ENCODE measurements around the gene CFAP46.

Gene CFAP46

DNA sequence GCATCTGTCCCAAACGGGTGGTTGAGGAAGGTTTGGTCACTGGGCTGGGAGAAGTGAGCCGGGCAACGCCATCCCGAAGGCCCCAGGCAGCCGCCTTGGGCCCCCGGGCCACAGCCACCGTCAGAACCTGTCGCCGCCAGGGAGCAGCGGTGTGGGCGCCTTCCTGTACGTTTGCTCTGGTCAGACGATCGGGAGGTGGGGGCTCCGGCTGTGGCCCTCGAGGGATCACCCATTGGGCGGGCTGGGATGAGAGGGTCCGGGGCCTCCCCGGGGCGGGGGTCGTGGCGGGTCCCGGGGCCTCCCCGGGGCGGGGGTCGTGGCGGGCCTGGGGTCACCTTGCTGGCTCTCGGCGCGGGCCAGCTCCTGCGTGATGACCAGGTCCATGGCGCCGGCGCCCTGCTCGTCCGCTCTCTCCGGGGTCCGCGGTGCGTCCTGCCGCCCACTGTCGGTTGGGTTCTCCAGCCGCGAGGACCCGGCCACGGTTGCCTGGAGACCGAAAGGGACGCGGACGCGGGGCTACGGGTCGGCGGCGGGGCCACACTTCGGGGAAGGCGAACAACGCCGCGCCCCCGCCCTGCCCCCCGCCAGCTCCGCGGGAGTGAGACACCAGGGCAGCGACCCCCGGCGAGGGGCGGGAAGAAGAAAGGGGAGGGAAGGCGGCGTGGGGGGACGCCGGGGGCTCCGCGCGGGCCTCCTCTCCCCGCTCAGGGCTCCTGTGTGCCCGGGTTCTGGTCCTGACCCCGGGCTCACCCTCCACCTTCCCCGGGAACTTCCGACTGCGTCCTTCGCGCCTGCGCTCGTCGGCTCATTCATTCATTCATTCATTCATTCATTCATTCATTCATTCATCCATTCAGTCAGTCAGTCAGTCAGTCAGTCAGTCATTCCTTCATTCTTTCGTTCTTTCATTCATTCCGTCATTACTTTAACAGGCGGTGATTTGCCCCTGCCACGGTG, at the start of gene CFAP46:
TSS of gene CFAP46 (minus strand) at position 470 of the 957 bp plus-strand sequence. CDS start at position 384, 86 bp downstream.
- DNase-seq: no peak

DNA sequence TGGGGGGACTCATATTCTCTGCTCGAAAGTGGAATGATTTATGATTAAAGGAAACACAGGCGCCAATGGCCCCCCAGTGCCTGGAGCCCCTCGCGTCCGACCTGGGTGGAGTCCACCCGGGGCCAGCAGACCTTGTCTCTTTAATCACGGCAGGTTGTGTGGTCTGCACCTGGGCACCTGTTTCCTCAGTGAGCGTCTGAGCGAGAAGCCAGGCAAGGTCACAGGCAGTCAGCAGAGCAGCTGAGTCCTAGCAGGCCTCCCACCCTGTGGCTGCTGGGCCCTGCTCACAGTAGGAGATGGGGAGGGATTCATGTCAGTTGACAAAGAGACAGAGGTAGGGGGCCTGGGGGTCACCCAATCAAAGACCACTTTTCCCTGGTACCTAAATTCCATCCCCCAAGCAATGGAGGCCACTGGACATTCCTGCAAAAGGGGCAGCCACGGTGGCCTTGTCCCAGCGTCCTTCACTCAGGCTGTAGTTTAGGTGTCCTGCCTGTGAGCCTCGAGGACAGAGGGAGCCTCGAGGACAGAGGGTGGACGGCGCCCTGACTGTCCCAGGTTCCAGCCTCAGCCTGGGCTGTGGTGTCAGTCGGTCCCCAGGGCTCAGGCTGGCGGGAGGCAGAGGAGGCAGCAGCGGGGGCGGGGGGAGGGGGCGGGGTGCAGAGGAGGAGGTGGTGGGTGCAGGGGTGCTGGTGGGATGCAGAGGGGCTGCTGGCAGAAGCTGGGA, 49.5 kb upstream of the CFAP46 start:
- DNase-seq: no peak

DNA sequence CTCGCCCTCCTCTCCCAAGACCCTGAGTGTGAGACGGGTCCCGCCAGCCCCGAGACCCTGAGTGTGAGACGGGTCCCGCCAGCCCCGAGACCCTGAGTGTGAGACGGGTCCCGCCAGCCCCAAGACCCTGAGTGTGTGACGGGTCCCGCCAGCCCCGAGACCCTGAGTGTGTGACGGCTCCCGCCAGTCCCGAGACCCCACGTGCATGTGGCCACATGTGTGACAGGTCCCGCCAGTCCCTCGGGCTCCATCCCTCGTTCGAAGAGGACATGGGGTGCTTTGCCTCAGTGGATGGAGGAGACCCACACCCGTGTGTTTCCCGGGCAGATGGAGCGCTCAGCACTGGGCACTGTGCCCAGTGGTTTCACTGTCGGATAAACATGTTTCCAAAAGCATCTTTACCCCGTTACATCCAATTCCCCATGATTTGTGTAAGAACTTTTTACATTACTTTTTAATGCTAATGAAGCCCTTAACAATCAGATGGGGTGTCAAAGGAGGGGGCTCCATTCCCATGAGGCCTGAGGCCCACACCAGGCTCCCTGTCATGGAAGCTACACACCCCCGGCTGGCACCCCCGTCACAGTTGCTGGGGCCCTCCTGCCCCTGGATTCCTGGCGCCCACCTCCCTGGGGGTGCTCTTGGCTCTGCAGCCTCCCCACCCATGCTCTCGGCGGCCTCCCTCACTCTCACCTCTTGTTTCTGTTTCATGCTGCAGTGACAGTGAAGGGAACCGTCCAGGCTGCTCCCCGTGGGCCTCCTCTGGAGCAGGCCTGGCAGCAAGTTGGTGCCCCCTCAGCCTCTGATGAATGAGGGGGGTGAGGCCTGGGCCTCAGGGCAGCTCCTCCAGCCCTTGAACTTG, 48.5 kb upstream of the CFAP46 start:
- DNase-seq: no peak

DNA sequence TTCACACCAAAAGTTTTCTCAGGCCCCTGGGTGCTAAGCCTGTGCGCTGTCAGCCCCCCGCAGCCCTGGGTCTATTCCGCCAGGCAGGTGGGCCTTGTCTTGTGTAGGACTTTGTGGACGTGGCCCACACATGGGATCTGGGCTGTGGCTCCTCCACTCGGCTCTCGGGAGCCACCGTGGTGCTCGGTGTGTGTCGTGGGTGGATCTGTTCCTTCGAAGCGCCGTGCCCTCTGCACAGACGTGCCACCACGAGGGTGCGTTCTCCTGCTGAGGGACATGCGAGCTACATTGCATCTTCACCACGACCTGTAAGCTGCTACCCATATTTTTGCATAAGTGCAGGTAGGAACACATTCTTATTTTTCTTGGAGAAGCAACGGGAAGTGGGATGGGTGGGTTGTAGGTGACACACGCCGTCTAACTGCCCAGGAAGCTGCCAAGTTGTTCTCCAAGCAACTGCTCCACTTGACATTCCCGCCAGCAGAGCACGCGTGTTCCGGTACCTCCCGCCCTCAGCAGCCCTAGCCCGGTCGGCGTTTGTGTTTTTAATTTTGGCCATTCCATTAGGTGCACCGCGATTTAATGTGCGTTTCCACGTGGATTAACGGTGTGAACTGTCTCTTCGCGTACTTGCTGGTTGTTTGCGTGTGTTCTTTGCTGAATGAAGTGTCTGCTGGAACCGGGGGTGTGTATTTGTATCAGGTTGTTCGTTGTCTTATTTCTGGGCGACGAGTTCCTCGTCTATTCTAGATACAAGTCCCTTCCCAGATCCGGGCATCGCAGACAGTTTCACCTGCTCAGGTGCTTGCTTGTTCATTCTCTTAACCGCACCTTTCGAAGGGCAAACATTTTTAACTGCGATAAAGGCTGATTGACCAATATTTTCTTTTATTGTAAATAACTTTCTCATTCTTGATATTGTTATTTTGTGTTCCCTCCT, 47.4 kb upstream of the CFAP46 start:
- no peak for DNase-seq

DNA sequence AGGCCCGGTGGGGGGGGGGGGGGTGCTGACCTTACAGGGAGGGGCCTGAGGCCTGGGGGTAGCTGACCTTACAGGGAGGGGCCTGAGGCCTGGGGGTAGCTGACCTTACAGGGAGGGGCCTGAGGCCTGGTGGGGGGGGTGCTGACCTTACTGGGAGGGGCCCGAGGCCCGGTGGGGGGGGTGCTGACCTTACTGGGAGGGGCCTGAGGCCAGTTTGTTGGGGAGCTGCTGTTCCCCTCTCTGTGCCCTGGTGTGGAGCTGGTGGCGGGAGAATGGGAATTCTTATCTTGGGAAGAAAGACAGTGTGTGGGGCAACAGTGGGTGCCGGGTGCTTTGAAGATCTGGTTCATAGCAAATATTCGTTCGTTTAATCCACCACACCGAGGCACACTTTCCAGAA, 46.6 kb upstream of the CFAP46 start:
- DNase-seq: no peak

DNA sequence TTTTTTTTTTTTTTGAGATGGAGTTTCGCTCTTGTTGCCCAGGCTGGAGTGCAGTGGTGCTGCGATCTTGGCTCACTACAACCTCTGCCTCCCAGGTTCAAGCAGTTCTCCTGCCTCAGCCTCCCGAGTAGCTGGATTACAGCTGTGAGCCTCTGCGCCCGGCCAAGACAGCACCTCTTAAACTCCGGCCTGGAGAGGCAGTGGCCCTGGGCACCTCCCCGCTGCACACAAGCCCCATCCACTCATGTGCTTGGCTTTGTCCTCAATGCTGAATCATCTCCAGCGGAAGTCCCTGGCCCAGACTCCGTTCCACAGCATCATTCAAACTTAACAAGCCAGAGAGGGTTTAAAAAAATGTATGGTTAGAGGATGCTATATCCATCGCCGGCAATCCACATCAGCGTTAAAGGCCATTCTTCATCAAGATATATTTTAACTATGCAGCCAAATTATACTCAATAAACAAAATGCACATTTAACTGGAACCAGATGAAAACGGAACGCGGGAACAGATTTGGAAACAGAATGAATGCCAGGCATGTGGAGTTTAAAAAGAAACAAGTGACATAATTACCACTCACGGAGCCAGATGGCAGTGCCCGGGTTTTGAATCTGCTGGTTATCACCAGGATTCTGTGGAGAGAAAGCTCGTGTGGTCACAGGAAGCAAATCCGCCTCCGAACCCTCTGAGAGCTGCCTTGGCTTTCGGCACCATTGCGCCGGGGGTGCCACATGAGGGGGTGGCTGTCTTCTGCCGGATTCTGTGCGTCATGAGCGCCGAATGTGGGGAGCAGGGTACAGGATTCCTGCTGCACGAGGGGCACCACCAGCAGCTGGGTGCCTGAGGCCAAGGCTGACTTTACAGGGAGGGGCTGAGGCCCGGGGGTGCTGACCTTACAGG, 45.6 kb upstream of the CFAP46 start:
- no peak for DNase-seq

DNA sequence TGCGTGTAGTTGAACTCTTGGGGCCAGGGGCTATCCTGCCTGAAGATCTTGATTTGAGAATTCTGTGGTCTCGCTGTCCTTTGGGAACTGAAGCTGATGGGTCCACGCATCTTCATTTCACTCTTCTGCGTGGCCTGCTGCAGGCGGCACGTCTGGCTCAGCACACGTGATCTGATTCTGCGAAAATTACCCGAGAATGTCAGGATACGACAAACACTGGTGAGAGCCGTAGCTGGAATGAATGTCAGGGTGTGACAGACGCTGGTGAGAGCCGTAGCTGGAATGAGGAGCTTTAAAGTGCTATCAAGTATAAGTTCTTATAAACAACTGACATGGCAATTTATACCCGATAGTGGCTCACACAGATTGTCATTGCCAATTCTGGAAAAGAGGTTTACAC, 44.6 kb upstream of the CFAP46 start:
- no peak for DNase-seq

DNA sequence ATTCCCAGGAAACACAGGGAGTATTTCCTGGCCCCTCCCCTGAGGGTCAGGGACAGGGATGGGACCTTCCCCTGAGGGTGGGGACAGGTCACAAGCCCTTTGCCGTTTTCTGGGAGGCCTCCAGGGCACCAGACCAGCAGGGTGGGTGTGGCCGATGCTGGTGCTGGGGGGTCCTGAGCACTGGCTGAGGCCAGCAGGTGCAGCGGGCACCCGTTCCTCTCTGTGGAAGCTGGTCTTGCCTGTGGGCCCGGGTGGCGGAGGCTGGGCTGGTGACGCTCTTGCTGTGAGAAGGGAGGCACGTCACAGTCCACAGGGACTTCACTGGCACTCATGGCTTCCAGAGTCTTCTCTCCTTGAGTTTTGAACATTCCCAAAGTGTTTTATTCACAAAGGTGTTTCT, 44.2 kb upstream of the CFAP46 start:
- DNase-seq: no peak

DNA sequence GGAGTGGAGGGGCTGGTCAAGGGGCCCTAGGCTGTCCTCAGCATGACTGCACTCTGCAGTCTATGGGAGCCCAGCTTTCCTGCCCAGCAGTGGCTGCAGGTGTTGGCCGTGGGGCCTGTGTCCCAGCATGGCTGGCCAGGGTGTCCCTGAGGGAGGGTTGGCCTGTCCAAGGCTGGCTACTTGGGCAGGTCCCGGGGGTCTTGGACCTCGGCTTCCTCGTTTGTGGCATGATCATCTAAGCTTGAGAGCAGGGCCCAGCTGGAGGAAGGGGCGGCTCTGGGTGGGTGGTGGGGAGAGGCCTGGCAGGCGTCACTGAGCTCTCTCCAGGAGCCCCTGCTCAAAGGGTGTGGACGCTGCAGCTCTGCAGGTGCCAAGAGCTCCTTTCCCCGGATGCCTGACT, 43.7 kb upstream of the CFAP46 start:
- no peak for DNase-seq

DNA sequence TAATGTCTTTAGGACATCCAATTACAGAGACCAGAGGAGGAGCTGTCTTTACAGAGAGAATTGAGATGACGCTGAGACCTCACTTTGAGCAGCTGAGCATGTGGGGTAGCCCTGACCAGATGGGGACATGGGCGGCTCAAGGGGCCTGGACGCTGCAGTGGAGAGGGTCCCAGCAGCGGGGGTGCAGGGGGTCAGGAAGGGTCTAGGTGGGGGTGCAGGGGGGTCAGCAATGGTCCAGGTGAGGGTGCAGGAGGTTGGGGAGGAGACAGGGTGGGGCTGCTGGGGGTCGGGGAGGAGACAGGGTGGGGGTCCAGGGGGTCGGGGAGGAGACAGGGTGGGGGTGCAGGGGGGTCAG, 43.2 kb upstream of the CFAP46 start:
- no peak for DNase-seq

DNA sequence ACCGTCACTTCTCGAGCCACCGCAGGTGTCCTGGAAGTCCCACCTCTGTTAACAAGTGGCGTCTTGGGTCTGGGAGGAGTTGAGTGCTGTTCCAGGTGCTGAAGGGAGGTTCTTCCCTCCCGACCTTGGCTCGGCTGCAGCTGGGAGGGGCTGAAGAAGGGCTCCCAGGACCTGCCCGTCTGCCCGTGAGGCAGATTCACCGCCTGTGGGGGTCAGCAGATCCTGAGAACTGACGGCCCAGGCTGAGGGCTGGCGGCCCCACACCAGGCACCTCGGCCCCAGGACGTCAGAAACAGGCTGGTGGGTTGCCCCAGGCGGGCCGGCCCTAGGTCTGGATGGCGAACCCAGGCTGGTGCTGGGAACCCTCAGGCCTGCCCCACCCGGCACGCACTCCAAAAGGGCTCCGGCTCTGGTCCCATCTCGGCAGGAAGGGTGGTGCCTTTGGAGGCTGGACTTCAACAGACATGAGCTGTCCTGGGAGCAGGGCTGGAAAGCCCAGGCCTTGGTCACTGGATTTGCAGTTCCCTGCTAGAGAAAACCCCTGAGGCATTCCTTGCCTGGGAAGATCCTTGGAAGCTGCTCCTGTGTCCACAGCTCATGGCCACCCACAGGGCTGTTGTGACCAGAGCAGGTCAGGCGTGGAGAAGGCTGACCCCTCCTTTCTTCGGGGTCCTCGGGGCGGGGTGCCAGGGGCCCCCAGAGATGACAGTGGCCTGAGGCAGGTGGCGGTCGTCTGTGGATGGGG, 42.6 kb upstream of the CFAP46 start:
- DNase-seq: no peak

DNA sequence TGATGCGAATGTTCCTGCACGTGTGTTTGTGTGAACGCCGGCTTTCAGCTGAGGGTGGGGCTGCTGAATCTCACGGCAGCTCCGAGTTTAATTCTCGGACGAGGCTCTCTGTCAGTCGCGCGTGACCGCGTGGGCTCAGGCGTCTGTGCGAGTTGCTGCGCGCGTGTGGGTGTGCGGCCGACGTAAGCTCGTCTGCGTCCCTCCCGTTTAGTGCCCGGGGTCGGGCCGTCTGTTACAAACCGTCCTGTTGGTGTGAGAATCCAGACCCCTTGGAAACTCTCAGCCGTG, 41.6 kb upstream of the CFAP46 start:
- DNase-seq: no peak

DNA sequence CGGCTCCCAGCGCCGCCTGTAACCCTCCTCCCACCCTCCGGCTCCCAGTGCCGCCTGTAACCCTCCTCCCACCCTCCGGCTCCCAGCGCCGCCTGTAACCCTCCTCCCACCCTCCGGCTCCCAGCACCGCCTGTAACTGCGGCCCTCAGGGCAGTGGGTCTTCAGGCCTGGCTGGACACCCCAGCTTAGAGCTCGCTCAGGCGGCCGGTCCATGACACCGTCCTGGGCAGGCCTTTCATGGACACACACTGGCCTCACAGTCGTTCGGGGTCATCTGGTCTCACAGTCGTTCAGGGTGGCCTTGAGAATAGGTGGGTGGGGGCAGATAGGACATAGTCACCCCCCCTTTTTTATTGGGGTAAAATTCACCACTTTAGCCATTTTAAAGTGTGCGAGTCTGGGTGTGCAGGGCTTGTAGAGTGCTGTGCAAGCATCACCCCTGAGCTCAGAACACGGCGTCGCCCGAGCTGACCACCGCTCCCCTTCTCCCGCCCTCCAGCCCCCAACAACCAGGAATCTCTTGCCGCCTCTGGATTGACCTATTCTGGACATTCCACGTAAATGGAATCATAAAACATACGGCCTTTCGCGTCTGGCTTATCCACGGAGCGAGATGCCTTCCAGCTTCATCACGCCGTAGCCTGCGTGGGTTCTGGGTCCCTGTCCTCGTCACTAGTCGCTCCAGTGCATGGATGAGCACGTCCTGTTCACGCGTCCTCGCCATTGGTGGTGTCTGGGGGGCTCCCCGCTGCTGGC, 41.1 kb upstream of the CFAP46 start:
- no peak for DNase-seq

DNA sequence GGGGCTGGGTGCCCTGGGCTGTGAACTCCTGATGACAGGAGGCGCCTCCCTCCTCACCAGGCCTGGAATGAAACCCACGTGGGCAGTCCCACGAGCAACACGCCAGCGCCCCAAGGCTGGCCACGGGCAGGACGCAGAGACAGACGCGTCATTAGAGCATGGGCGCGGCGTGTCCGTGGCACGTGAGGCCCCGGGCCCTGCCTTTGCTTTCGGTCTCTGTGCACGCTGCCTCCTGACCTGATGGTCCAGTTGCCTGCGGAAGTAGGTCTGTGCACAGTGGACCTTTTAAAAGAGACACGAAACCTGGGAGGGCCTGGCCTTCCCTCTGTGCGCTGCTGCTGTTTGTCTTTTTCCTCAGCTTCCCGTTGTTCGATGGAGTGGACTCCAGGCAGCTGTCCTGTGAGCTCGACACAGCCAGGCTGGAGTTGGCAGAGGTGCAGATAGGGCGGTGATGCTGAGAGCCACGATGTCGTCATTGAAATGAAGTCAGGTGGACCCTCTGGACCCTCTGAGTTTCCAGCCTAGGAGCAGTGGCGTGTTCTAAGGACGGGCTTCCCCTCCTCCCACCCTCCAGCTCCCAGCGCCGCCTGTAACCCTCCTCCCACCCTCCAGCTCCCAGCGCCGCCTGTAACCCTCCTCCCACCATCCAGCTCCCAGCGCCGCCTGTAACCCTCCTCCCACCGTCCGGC, 40.1 kb upstream of the CFAP46 start:
- DNase-seq: no peak

DNA sequence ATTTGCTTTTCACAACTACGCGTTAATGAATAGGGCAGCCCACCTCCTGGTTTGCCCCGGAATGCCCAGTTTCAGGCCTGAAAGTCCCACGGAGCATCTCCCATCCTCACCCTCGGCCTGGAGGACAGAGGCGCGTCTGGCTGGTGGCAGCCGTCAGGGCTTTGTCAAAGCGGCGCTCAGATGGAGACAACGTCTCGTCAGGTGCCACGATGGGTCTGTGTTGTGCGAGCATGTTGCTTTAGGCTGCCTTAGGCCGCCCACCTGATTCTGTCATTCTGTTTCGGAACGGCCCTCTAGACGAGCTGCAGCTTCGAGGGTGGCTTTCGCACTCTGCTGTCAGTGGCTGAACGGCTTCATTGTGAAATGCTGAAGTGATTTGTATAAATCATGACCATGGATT, 39.4 kb upstream of the CFAP46 start:
- DNase-seq: no peak

DNA sequence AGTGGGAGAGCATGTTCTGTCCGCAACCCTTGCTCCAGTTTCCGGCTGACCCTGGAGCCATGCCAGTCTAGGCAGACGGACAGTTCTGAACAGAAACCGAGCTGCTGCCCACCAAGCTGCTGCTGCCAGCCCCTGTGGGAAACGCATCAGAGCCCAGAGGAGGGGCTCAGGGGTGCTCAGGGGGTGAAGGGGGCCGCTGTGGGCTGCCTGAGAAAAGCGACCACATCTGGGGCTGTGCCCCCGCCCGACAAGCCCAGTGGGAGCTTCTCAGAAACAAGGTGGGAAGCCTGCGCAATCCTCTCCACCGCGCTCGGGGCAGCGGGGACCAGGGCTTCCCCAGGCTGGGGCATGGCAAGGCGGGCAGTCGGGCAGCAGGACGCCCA, 38.8 kb upstream of the CFAP46 start:
- no peak for DNase-seq

DNA sequence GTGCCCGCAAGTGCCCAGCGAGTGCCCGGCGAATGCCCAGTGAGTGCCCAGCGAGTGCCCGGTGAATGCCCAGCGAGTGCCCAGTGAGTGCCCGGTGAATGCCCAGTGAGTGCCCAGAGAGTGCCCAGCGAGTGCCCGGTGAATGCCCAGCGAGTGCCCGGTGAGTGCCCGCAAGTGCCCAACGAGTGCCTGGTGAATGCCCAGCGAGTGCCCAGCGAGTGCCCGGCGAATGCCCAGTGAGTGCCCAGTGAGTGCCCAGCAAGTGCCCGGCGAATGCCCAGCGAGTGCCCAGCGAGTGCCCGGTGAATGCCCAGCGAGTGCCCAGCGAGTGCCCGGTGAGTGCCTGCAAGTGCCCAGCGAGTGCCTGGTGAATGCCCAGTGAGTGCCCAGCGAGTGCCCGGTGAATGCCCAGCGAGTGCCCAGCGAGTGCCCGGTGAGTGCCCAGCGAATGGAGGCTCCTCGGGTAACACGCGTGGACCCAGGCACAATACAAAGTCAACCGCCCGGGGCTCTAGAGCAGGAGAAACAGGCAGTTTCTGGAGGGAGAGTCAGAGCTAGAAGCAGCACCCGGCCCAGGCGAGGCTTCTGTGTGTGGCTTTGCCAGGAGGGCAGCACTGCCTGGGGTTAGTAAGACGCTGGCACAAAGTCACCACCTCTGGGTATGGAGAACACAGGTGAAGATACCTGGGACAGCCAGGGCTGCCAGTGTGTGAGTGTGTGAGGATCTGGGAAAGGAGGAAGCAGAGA, 38.2 kb upstream of the CFAP46 start:
- DNase-seq: no peak

Data from activated naive CD4-positive, alpha-beta T cell (primary cell).